HepG2 (cell line): ENCODE data around the gene EPB41L2. TPM values are rescaled to one million over a fixed set of nuclear protein-coding genes. Genes with fewer than 3 reads are reported as not detected.

Experiments
- ATAC-seq: fragments of 200-7000 bp; cut with Tn5 transposase; 3 replicates; pipeline ENCODE4 v1.9.1; 2020; ENCODE audit warnings: mild to moderate bottlenecking, moderate library complexity
- BruUV-seq: library from RNA; stranded (reverse); fragments of 400-500 nt; replicated peaks from 2 replicates; lab custom pipeline; 2021; lab: Mats Ljungman, UMichigan
- CTCF ChIA-PET: fragments of 300-600 bp; formaldehyde crosslinking; extraction: SDS; loops from one replicate; lab custom pipeline; 2021; ENCODE audit warnings: low total read pairs, inconsistent platforms, low intra/inter-chr PET ratio; lab: Yijun Ruan, JAX
- POLR2A ChIA-PET: fragments of 350-600 bp; sonication (Branson Sonifier 250); formaldehyde crosslinking; loops from one replicate; lab custom pipeline; 2020; ENCODE audit warnings: antibody characterized with exemption, inconsistent platforms; lab: Yijun Ruan, JAX
- DNase-seq: peaks from one replicate; pipeline ENCODE4 v3.0.0-alpha.2; 2015; ENCODE audit warnings: low spot score
- FAIRE-seq: peaks from 3 replicates; lab custom pipeline; 2011; peaks lifted over from hg19 to GRCh38; lab: Jason Lieb, UNC
- H2AFZ ChIP-seq: one replicate; pipeline ENCODE4 v1.6.1; 2011; ENCODE audit warnings: low read length, inconsistent platforms
- H3K27ac ChIP-seq: fragments of 300-600 bp; 3 replicates; pipeline ENCODE4 v1.8.0; 2011; ENCODE audit warnings: mixed run types, mild to moderate bottlenecking, mixed read lengths, low read length, inconsistent platforms; ENCODE audit not compliant: insufficient read depth; ENCODE audit errors: extremely low read length
- H3K27me3 ChIP-seq, 2 experiments: fragments of 200-600 bp in 1 of 2; 2 replicates in 1 of 2; 3 replicates in 1 of 2; pipeline versions ENCODE4 v1.6.0 to v1.8.0; 2011; ENCODE audit warnings: low read length in 2 of 2, mild to moderate bottlenecking in 2 of 2, moderate library complexity in 2 of 2, inconsistent platforms in 1 of 2; ENCODE audit not compliant: insufficient read depth in 2 of 2, control insufficient read depth in 1 of 2
- H3K36me3 ChIP-seq, 2 experiments: fragments of 200-600 bp in 1 of 2; replicated peaks in 1 of 2; 2 replicates in 1 of 2; 3 replicates in 1 of 2; pipeline versions ENCODE4 v1.5.1 to v1.8.0; 2011; ENCODE audit warnings: low read length in 2 of 2, inconsistent platforms in 1 of 2; ENCODE audit not compliant: insufficient read depth in 2 of 2, control insufficient read depth in 1 of 2
- H3K4me1 ChIP-seq: 2 replicates; pipeline ENCODE4 v1.5.1; 2012; ENCODE audit warnings: low read length, inconsistent platforms; ENCODE audit not compliant: insufficient read depth
- H3K4me2 ChIP-seq: 2 replicates; pipeline ENCODE4 v1.6.0; 2011; ENCODE audit warnings: low read depth, low read length, inconsistent platforms
- H3K4me3 ChIP-seq, 3 experiments: fragments of 200-600 bp in 1 of 3; sonication (generic), shearing (Covaris generic) in 1 of 3; replicated peaks in 1 of 3; 2 replicates each; pipeline ENCODE4 v1.5.1; 2011 to 2016; ENCODE audit warnings: low read length in 3 of 3, inconsistent platforms in 2 of 3, low read depth in 2 of 3, mild to moderate bottlenecking in 2 of 3, control low read depth in 1 of 3, mixed read lengths in 1 of 3; ENCODE audit not compliant: insufficient read depth in 1 of 3
- H3K79me2 ChIP-seq: one replicate; pipeline ENCODE4 v1.6.1; 2011; ENCODE audit warnings: low read length, inconsistent platforms; ENCODE audit not compliant: insufficient read depth
- H3K9ac ChIP-seq: 2 replicates; pipeline ENCODE4 v1.6.0; 2011; ENCODE audit warnings: mild to moderate bottlenecking, low read depth, low read length, inconsistent platforms; ENCODE audit not compliant: insufficient read depth
- H3K9me3 ChIP-seq: 2 replicates; pipeline ENCODE4 v1.5.1; 2012; ENCODE audit warnings: mild to moderate bottlenecking, low read length
- H4K20me1 ChIP-seq: 2 replicates; pipeline ENCODE4 v1.6.0; 2011; ENCODE audit warnings: inconsistent platforms, mild to moderate bottlenecking, low read length, moderate library complexity; ENCODE audit not compliant: insufficient read depth
- BRF2 ChIP-seq: sonication (generic); formaldehyde crosslinking; IDR thresholded peaks from 2 replicates; pipeline ENCODE4 v1.8.1; 2022; ENCODE audit warnings: mild to moderate bottlenecking, missing genetic modification reagents
- CBX1 ChIP-seq: IDR thresholded peaks from one replicate; pipeline ENCODE4 v1.6.1; 2016; ENCODE audit warnings: antibody characterized with exemption, low read depth
- ELF4 ChIP-seq: sonication (generic); formaldehyde crosslinking; IDR thresholded peaks from 2 replicates; pipeline ENCODE4 v1.5.0; 2020; ENCODE audit warnings: missing genetic modification reagents, mild to moderate bottlenecking, moderate library complexity, borderline replicate concordance
- PCBP2 ChIP-seq: fragments of 200-400 bp; formaldehyde crosslinking; optimal IDR thresholded peaks from 2 replicates; pipeline ENCODE3; 2018; ENCODE audit warnings: low read length, low read depth; ENCODE audit not compliant: poor library complexity, severe bottlenecking
- RORA ChIP-seq: sonication (generic); formaldehyde crosslinking; IDR thresholded peaks from 2 replicates; pipeline ENCODE4 v1.5.0; 2020; ENCODE audit warnings: mild to moderate bottlenecking, missing genetic modification reagents, moderate library complexity
- SAFB2 ChIP-seq: sonication (generic); formaldehyde crosslinking; IDR thresholded peaks from 2 replicates; pipeline ENCODE4 v1.5.1; 2020; ENCODE audit warnings: missing genetic modification reagents, low read depth, mild to moderate bottlenecking, borderline replicate concordance
- SMARCE1 ChIP-seq: fragments of 450-650 bp; IDR thresholded peaks from 2 replicates; pipeline ENCODE4 v1.6.1; 2017; ENCODE audit warnings: borderline replicate concordance
- TAF1 ChIP-seq: sonication (generic); formaldehyde crosslinking; IDR thresholded peaks from 2 replicates; pipeline ENCODE4 v1.4.0; 2020; ENCODE audit warnings: missing genetic modification reagents
- TOPORS ChIP-seq: sonication (generic); formaldehyde crosslinking; IDR thresholded peaks from 2 replicates; pipeline ENCODE4 v1.8.0; 2023; ENCODE audit warnings: mild to moderate bottlenecking, missing genetic modification reagents
- YY1 ChIP-seq: IDR thresholded peaks from 2 replicates; pipeline ENCODE4 v1.6.1; 2011; ENCODE audit warnings: low read length, low read depth, moderate library complexity, mild to moderate bottlenecking; ENCODE audit not compliant: insufficient read depth, insufficient replicate concordance
- ZKSCAN1 ChIP-seq: fragments of 150-350 bp; IDR thresholded peaks from 2 replicates; pipeline ENCODE4 v1.6.1; 2014; ENCODE audit warnings: low read length
- ZNF24 ChIP-seq: fragments of 450-650 bp; IDR thresholded peaks from 2 replicates; pipeline ENCODE4 v1.6.1; 2017; ENCODE audit warnings: antibody characterized with exemption, mild to moderate bottlenecking
- ZNF326 ChIP-seq: sonication (generic); formaldehyde crosslinking; IDR thresholded peaks from 2 replicates; pipeline ENCODE4 v1.4.0; 2020; ENCODE audit warnings: missing genetic modification reagents, borderline replicate concordance
- ZNF383 ChIP-seq: sonication (generic); formaldehyde crosslinking; IDR thresholded peaks from 2 replicates; pipeline ENCODE4 v1.4.0; 2020; ENCODE audit warnings: missing genetic modification reagents, mild to moderate bottlenecking, borderline replicate concordance
- ZNF496 ChIP-seq: sonication (generic); formaldehyde crosslinking; IDR thresholded peaks from 2 replicates; pipeline ENCODE4 v1.8.1; 2023; ENCODE audit warnings: mild to moderate bottlenecking, moderate library complexity, missing genetic modification reagents; ENCODE audit not compliant: insufficient replicate concordance
- ZNF782 ChIP-seq: sonication (generic); formaldehyde crosslinking; IDR thresholded peaks from 2 replicates; pipeline ENCODE4 v1.4.0; 2020; ENCODE audit warnings: missing genetic modification reagents, mild to moderate bottlenecking, borderline replicate concordance
- WGBS: methylation state at CpG from one replicate; pipeline ENCODE4 v1.1.6; 2017; ENCODE audit warnings: low lambda C conversion rate; 5-methylcytosine and 5-hydroxymethylcytosine counted together
- in situ Hi-C: cut with HindIII; loops from 2 replicates; pipeline ENCODE4 v1.10.0; 2017; ENCODE audit warnings: low pct_unique_long_range_greater_than_20kb; ENCODE audit not compliant: extremely low pct_ligation_motif_present
- intact Hi-C: fragments of 100-400 bp; cut with micrococcal nuclease; formaldehyde crosslinking; loops from one replicate; pipeline ENCODE4 v1.10.0; 2022; ENCODE audit not compliant: unreplicated experiment
- polyA plus RNA-seq, 8 experiments: library from polyadenylated mRNA; depleted of rRNA in 3 of 8; stranded (reverse) in 7 of 8; unstranded in 1 of 8; fragments of >200 nt; fragmentation: Illumina TruSeq in 4 of 8; extraction: Trizol in 4 of 8; gene quantifications; 2 replicates each; pipeline versions ENCODE4 v1.2.1 to v1.2.3, GENCODE V29; 2011 to 2016; ENCODE audit warnings: low read depth in 4 of 8, missing spikeins in 1 of 8, mixed read lengths in 1 of 8; ENCODE audit not compliant: insufficient read depth in 1 of 8
- total RNA-seq, 5 experiments: library from RNA; depleted of rRNA; stranded (reverse); fragments of >200 nt; fragmentation: Illumina TruSeq; extraction: Trizol; gene quantifications; 2 replicates each; pipeline ENCODE4 v1.2.3, GENCODE V29; 2016; ENCODE audit warnings: low read depth in 1 of 5
- TF ChIP-seq, protein P1 (sequence below): sonication (generic); formaldehyde crosslinking; IDR thresholded peaks from 2 replicates; pipeline ENCODE4 v1.4.0; 2020; ENCODE audit warnings: missing genetic modification reagents

The EPB41L2 gene
- total and polyA plus RNA-seq, 2 of the 13 experiments (the other 11 are each of a cell fraction or from before 2014, with no cell fraction given): 41.7 to 56.4 TPM

DNA sequence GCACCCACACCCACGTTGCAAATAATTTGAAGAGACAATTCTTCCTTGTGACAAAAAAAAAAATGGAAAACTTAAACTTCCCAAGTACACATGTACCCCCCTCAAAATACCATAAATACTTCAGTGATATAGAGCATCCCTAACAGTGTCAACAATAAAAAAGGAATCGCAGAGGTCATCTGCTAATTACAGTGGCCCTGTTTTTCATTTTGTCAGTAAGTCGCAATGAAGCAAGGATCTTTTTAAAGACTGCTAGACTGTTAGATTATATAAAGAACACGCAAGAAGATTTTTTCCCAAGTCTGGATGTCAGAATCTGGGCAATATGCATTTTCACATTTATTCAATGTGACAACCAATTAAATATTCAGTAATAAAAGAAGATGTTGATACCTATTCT is 93.9 kb downstream of the EPB41L2 start:
- ChIA-PET POLR2A (interaction anchor here (1.3 to 1.4 kb wide), 2 partner anchors 70 to 659 kb away, joined by 3 to 5 read pairs; partner anchors contain the start of gene MED23), CTCF (no interaction called here)
- Histone ChIP-seq H3K36me3 (no peaks in the 10 kb centered on the region; a peak in 1 of 5 replicates), H3K9ac (no peak overlapping the region), H3K9me3 (no peaks in the 10 kb centered on the region), H3K27me3 (no peaks in the 10 kb centered on the region), H2AFZ (no peak overlapping the region), H3K4me2 (peak overlapping the region; percentile 69), H3K27ac (peak overlapping the region; percentile 62), H3K4me3 (peak overlapping the region in 1 of 3 experiments; percentile 37; a peak in 2 of 6 replicates), H3K79me2 (peaks cover 56% of the 10 kb centered on the region), H3K4me1 (peaks cover 44% of the 10 kb centered on the region)
- DNase-seq (no peak), FAIRE-seq (no peak)
- in situ Hi-C loops: no loop called here
- 95% methylated on average over 4 of the region's 4 CpGs for WGBS
- TF ChIP-seq YY1 (no peak), ZNF496 (CRISPR knock-in tag) (no peak)
- TF ChIP-seq, all 625 proteins: peak for 0
- BruUV-seq: no TSS peak
- intact Hi-C loops: no loop called here
- ATAC-seq: no peak
- H4K20me1 ChIP-seq: peaks cover 3% of the 10 kb centered on the region; the same call in 1 of the 2 replicates

- H3K36me3 ChIP-seq: no peaks in the 10 kb centered on the region; a peak in 1 of 5 replicates
- H3K27ac ChIP-seq: no peak overlapping the region
- H3K4me3 ChIP-seq: no peak overlapping the region
- H3K9ac ChIP-seq: no peak overlapping the region
- no peak overlapping the region for H3K4me2 ChIP-seq
- WGBS: 93% methylated on average over 4 of the region's 4 CpGs
- no TSS peak for BruUV-seq
- peaks cover 44% of the 10 kb centered on the region for H3K4me1 ChIP-seq
- H4K20me1 ChIP-seq: peaks cover 3% of the 10 kb centered on the region; the same call in 1 of the 2 replicates
- H2AFZ ChIP-seq: no peak overlapping the region
- intact Hi-C loops (no loop called here), in situ Hi-C loops (no loop called here)
- FAIRE-seq: no peak
- POLR2A ChIA-PET: interaction anchor here (0.6 to 1.6 kb wide), 2 partner anchors 67 to 71 kb away, joined by 3 to 4 read pairs; no protein-coding TSS in a partner anchor
- no peaks in the 10 kb centered on the region for H3K27me3 ChIP-seq
- peaks cover 60% of the 10 kb centered on the region for H3K79me2 ChIP-seq
- no peak for DNase-seq
- no peak for ATAC-seq
- no peaks in the 10 kb centered on the region for H3K9me3 ChIP-seq
- CTCF ChIA-PET: no interaction called here
- TF ChIP-seq ELF4 (CRISPR knock-in tag): no peak
- no peak for TF ChIP-seq ZNF782 (CRISPR knock-in tag)
- TF ChIP-seq TOPORS (CRISPR knock-in tag): no peak
- TF ChIP-seq SAFB2 (CRISPR knock-in tag): no peak
- TF ChIP-seq RORA (CRISPR knock-in tag): no peak
- TF ChIP-seq ZNF24: no peak
- TF ChIP-seq, protein P1, sequence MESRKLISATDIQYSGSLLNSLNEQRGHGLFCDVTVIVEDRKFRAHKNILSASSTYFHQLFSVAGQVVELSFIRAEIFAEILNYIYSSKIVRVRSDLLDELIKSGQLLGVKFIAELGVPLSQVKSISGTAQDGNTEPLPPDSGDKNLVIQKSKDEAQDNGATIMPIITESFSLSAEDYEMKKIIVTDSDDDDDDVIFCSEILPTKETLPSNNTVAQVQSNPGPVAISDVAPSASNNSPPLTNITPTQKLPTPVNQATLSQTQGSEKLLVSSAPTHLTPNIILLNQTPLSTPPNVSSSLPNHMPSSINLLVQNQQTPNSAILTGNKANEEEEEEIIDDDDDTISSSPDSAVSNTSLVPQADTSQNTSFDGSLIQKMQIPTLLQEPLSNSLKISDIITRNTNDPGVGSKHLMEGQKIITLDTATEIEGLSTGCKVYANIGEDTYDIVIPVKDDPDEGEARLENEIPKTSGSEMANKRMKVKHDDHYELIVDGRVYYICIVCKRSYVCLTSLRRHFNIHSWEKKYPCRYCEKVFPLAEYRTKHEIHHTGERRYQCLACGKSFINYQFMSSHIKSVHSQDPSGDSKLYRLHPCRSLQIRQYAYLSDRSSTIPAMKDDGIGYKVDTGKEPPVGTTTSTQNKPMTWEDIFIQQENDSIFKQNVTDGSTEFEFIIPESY (CRISPR knock-in tag): no peak
- TF ChIP-seq ZNF326 (CRISPR knock-in tag): no peak
- no peak for TF ChIP-seq SMARCE1
- no peak for TF ChIP-seq ZNF383 (CRISPR knock-in tag)
- TF ChIP-seq PCBP2: no peak
- TF ChIP-seq TAF1 (CRISPR knock-in tag): no peak
- TF ChIP-seq CBX1: no peak
- TF ChIP-seq BRF2 (CRISPR knock-in tag): no peak
- no peak for TF ChIP-seq ZKSCAN1
Observed at GRCh38 chr6:130968476-130968875, 94.6 kb downstream of the EPB41L2 start.
